Activated CD8-positive, alpha-beta T cell treated with anti-CD3 and anti-CD28 coated beads for 36 hours (primary cell): Measurements from ENCODE around the gene ENPP6. TPM values are rescaled to one million over a fixed set of nuclear protein-coding genes. Genes with fewer than 3 reads are reported as not detected.

Source experiments
- ATAC-seq: fragments of 200-7000 bp; cut with Tn5 transposase; one replicate; pipeline ENCODE4 v1.10.0; 2021; ENCODE audit warnings: mild to moderate bottlenecking, moderate library complexity
- CTCF ChIA-PET: fragments of 350-600 bp; sonication (Branson Sonifier 250); formaldehyde crosslinking; loops from one replicate; lab custom pipeline; 2021; ENCODE audit warnings: antibody characterized with exemption; lab: Charles Lee
- POLR2A ChIA-PET: fragments of 350-600 bp; sonication (Branson Sonifier 250); formaldehyde crosslinking; loops from one replicate; lab custom pipeline; 2021; ENCODE audit warnings: antibody characterized with exemption; lab: Charles Lee
- DNase-seq: peaks from one replicate; pipeline ENCODE4 v3.0.0-alpha.2; 2020
- H3K27ac Mint-ChIP-seq: one replicate; pipeline ENCODE4 v1.8.0; 2021; ENCODE audit warnings: mild to moderate bottlenecking, mixed read lengths
- H3K27me3 Mint-ChIP-seq: one replicate; pipeline ENCODE4 v1.8.0; 2021; ENCODE audit warnings: mixed read lengths
- H3K36me3 Mint-ChIP-seq: one replicate; pipeline ENCODE4 v1.8.0; 2021; ENCODE audit warnings: low read depth, mixed read lengths
- H3K4me1 Mint-ChIP-seq: one replicate; pipeline ENCODE4 v1.8.0; 2021; ENCODE audit warnings: low read depth, mixed read lengths
- H3K4me3 Mint-ChIP-seq: one replicate; pipeline ENCODE4 v1.8.0; 2021; ENCODE audit warnings: mild to moderate bottlenecking, moderate library complexity, mixed read lengths
- H3K9me3 Mint-ChIP-seq: one replicate; pipeline ENCODE4 v1.8.0; 2021; ENCODE audit warnings: mixed read lengths
- intact Hi-C: fragments of 100-400 bp; cut with micrococcal nuclease; formaldehyde crosslinking; loops from one replicate; pipeline ENCODE4 v1.10.0; 2022
- total RNA-seq, 2 experiments: library from RNA; stranded (reverse); gene quantifications; one replicate each; pipeline ENCODE4 v1.2.3, GENCODE V29; 2021
- TF ChIP-seq, protein P1 (sequence below): fragments of 200-600 bp; IDR thresholded peaks from one replicate; pipeline ENCODE4 v1.8.0; 2022; ENCODE audit warnings: antibody characterized with exemption, mild to moderate bottlenecking

ENPP6 gene
- total RNA-seq, 2 experiments from 2014 or later, result 0.27 to 0.40 TPM

DNA sequence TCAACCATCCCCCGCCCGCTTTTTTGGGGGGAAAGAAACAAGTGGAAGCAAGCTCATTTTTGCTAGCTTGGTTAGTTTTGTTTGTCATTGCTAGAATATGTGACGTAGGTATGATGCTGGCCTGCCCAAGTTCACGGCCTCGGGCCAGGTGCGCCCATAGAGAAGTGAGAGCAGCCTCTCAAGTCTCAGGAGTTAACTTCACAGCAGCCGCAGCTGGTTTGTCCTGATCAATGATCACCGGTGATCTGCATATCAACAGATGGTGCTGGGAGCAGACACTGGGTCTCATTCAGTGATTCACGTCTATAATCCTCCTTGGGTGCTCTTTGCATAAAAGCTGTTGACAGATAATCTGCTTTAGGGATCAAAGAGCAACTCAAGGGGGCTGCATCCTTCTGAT lies 50.1 kb downstream of the ENPP6 start:
- CTCF ChIA-PET, result interaction anchor here (0.7 to 3.4 kb wide), 14 partner anchors 9 to 351 kb away, joined by 3 to 18 read pairs (median 4); no protein-coding TSS in a partner anchor

DNA sequence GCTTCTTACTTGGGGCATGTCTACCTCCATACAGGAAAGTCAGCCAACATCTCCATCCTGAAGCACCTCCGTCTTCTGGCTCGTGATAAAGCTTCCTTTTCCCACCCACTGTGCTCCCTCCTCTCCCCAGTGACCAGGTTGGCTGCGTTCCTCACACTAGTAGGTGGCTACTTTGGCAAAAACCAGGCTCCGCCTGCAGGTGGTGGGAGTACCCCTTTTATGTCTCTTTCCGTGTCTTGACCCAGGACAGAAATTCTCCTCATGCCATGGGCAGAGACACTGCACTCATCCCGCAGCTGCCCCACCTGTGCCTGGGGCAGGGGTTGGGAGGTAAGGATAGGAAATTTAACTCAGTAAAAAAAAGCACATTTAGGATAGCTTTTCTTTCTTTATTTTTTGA lies 50.9 kb downstream of the ENPP6 start:
- H3K4me1 Mint-ChIP-seq, result peaks cover 6% of the 10 kb centered on the region
- no peak overlapping the region for H3K4me3 Mint-ChIP-seq
- intact Hi-C loops, result no loop called here
- no peaks in the 10 kb centered on the region for H3K36me3 Mint-ChIP-seq
- CTCF ChIA-PET, result interaction anchor here (0.8 to 3.4 kb wide), 10 partner anchors 8 to 203 kb away, joined by 3 to 18 read pairs (median 4); no protein-coding TSS in a partner anchor
- TF ChIP-seq, protein P1, sequence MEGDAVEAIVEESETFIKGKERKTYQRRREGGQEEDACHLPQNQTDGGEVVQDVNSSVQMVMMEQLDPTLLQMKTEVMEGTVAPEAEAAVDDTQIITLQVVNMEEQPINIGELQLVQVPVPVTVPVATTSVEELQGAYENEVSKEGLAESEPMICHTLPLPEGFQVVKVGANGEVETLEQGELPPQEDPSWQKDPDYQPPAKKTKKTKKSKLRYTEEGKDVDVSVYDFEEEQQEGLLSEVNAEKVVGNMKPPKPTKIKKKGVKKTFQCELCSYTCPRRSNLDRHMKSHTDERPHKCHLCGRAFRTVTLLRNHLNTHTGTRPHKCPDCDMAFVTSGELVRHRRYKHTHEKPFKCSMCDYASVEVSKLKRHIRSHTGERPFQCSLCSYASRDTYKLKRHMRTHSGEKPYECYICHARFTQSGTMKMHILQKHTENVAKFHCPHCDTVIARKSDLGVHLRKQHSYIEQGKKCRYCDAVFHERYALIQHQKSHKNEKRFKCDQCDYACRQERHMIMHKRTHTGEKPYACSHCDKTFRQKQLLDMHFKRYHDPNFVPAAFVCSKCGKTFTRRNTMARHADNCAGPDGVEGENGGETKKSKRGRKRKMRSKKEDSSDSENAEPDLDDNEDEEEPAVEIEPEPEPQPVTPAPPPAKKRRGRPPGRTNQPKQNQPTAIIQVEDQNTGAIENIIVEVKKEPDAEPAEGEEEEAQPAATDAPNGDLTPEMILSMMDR, result no peak
- DNase-seq (no peak), ATAC-seq (no peak)
- no peaks in the 10 kb centered on the region for H3K9me3 Mint-ChIP-seq
- peaks cover 48% of the 10 kb centered on the region for H3K27me3 Mint-ChIP-seq
- POLR2A ChIA-PET, result no interaction called here
- no peak overlapping the region for H3K27ac Mint-ChIP-seq

More for the DNA sequence above, 50.1 kb downstream of the ENPP6 start:
- TF ChIP-seq, protein P1, result no peak
- intact Hi-C loops, result no loop called here
- Mint-ChIP-seq H3K4me3 (no peak overlapping the region), H3K4me1 (peaks cover 6% of the 10 kb centered on the region), H3K27ac (no peak overlapping the region), H3K36me3 (no peaks in the 10 kb centered on the region), H3K9me3 (no peaks in the 10 kb centered on the region), H3K27me3 (peaks cover 47% of the 10 kb centered on the region)
- ATAC-seq, result no peak
- no peak for DNase-seq
- POLR2A ChIA-PET, result interaction anchor here (0.6 kb wide), 1 partner anchor 291 kb away, joined by 3 read pairs; no protein-coding TSS in a partner anchor

DNA sequence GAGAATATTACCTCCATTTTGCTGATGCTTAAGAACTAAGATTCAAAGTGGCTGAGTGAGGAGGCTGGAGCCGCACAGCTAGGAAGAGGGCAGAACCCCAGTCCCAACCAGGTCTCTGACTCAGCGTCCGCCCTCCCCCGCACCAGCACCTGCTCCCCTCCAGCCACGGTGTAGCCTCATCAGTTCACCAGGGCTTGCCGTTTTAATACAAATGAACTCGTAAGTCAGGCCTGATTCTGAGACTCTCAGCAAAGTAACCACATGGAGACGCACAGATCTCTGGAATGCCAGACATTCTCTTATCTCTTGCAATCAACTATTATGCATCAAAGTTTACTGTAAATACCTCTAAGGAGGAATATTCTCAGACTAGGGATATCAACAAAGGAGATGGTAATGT lies 52.4 kb downstream of the ENPP6 start:
- Mint-ChIP-seq H3K9me3 (no peaks in the 10 kb centered on the region), H3K4me1 (peaks cover 2% of the 10 kb centered on the region), H3K27me3 (peaks cover 53% of the 10 kb centered on the region), H3K4me3 (no peak overlapping the region), H3K27ac (no peak overlapping the region), H3K36me3 (no peaks in the 10 kb centered on the region)
- ChIA-PET CTCF (interaction anchor here (1.3 kb wide), 1 partner anchor 89 kb away, joined by 3 read pairs; no protein-coding TSS in a partner anchor), POLR2A (no interaction called here)
- DNase-seq (peak; percentile 10), ATAC-seq (no peak)
- TF ChIP-seq, protein P1, result no peak
- intact Hi-C loops, result no loop called here

DNA sequence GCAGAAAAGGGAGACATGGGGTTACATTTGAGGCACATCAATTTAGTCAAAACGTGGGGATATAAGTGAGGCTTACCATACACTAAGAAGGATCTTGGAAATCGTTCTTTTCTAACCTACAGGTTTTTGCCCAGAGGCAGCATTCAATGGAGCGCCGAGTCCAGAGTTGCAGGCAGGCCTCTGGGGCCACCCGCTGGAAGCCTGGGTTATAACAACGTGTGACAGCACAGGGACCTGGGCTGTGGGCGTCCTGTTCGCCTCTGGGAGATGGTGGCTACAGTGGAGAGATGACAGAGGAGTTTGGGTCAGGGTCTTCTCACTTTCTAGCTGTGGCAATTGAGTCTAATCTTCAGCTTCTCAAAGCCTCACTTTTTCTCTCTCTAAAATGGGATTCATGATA lies 53.9 kb downstream of the ENPP6 start:
- Mint-ChIP-seq H3K27me3 (peaks cover 49% of the 10 kb centered on the region), H3K9me3 (no peaks in the 10 kb centered on the region), H3K27ac (no peak overlapping the region), H3K4me1 (peaks cover 2% of the 10 kb centered on the region), H3K36me3 (no peaks in the 10 kb centered on the region), H3K4me3 (no peak overlapping the region)
- ChIA-PET POLR2A (no interaction called here), CTCF (interaction anchor here (0.9 to 1.0 kb wide), 2 partner anchors 22 to 87 kb away, joined by 3 to 4 read pairs; no protein-coding TSS in a partner anchor)
- TF ChIP-seq, protein P1, result peak; percentile 38
- ATAC-seq (peak; percentile 69), DNase-seq (peak; percentile 52)
- intact Hi-C loops, result loop anchor here (5.0 kb wide), 1 partner anchor 322 kb away; no protein-coding TSS in a partner anchor

DNA sequence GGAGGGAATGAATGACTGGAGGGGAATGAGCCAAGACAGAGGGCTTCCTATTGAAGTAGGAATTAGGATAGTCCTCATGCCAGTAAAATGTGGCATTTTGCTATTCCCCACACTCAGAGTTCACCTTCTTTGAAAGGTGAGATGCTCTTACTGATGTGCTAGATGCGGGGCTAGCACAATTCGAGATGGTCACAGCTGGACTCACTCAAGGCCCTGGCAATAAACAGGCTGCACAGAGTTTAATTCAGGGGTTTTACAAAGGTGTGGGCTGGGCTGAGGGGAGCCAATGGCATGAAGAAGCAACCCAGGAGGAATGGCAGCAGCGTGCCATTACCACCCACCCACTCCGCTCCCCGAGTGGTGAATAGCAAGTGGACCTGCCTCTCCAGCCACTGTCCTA lies 55.1 kb downstream of the ENPP6 start:
- TF ChIP-seq, protein P1, result no peak
- DNase-seq, result no peak
- ATAC-seq, result no peak
- Mint-ChIP-seq H3K27me3 (peaks cover 49% of the 10 kb centered on the region), H3K27ac (no peak overlapping the region), H3K4me1 (no peaks in the 10 kb centered on the region), H3K9me3 (no peaks in the 10 kb centered on the region), H3K4me3 (no peak overlapping the region), H3K36me3 (no peaks in the 10 kb centered on the region)
- POLR2A ChIA-PET, result no interaction called here
- CTCF ChIA-PET, result no interaction called here
- intact Hi-C loops, result loop anchor here (5.0 kb wide), 1 partner anchor 320 kb away; no protein-coding TSS in a partner anchor
